Measurements from ENCODE around the gene PLAGL2.

DNA sequence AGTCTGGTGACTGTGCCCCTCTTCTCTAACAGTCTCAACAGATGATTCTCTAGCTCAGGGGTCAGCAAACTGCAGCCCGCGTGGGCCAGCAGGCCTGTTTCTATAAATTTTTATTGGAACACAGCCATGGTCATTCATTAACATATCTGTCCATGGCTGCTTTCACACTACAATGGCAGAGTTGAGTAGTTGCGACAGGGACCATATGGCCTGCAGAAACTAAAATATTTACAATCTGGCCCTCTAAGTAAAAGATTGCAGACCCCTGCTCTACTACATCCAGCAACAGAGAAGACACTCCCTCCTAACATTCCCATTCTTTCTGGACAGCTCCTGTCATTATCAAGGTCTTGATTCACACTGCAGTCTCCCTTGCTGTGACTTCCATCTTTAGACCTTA lies 45.2 kb downstream of the PLAGL2 start:
- TF ChIP-seq, protein P1, sequence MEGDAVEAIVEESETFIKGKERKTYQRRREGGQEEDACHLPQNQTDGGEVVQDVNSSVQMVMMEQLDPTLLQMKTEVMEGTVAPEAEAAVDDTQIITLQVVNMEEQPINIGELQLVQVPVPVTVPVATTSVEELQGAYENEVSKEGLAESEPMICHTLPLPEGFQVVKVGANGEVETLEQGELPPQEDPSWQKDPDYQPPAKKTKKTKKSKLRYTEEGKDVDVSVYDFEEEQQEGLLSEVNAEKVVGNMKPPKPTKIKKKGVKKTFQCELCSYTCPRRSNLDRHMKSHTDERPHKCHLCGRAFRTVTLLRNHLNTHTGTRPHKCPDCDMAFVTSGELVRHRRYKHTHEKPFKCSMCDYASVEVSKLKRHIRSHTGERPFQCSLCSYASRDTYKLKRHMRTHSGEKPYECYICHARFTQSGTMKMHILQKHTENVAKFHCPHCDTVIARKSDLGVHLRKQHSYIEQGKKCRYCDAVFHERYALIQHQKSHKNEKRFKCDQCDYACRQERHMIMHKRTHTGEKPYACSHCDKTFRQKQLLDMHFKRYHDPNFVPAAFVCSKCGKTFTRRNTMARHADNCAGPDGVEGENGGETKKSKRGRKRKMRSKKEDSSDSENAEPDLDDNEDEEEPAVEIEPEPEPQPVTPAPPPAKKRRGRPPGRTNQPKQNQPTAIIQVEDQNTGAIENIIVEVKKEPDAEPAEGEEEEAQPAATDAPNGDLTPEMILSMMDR (IDR thresholded peaks at IDR 0.05), result no peak
- no peak for TF ChIP-seq POLR2A (IDR thresholded peaks at IDR 0.05)
